Esophagus squamous epithelium (tissue), 5 donors: ENCODE measurements around the gene STARD5. TPM values are rescaled to one million over a fixed set of nuclear protein-coding genes. Genes with fewer than 3 reads are reported as not detected.

ENCODE experiments used
- DNase-seq: peaks from one replicate; lab custom pipeline; 2025; lab: John Stamatoyannopoulos, UW
- H3K27ac ChIP-seq, 4 donors: fragments of 200-600 bp; sonication (generic); one replicate each; pipeline ENCODE4 v1.5.1; 2016 to 2019; ENCODE audit warnings: mild to moderate bottlenecking in 1 of 4
- H3K27me3 ChIP-seq, 4 donors: fragments of 200-600 bp; sonication (generic); 1 replicate in 3 of 4; 2 replicates in 1 of 4; pipeline versions ENCODE4 v1.5.1 to v1.6.0; 2017 to 2021; ENCODE audit warnings: antibody characterized with exemption in 1 of 4
- H3K36me3 ChIP-seq, 3 donors: fragments of 200-600 bp; sonication (generic); one replicate each; pipeline ENCODE4 v1.5.1; 2016 to 2019
- H3K4me1 ChIP-seq, 3 donors: fragments of 200-600 bp; sonication (generic); one replicate each; pipeline ENCODE4 v1.5.1; 2017 to 2019
- H3K4me3 ChIP-seq, 4 donors: fragments of 200-600 bp; sonication (generic); 1 replicate in 3 of 4; 2 replicates in 1 of 4; pipeline ENCODE4 v1.5.1; 2016 to 2019; ENCODE audit warnings: mild to moderate bottlenecking in 2 of 4, moderate library complexity in 1 of 4
- H3K9me3 ChIP-seq, 3 donors: fragments of 200-600 bp; sonication (generic); one replicate each; pipeline ENCODE4 v1.5.1; 2016 to 2019
- CTCF ChIP-seq, 6 experiments: fragments of 450-650 bp in 4 of 6; fragments of 200-600 bp in 2 of 6; sonication (generic) in 2 of 6; IDR thresholded peaks; one replicate each; pipeline ENCODE4 v1.5.1; 2016 to 2019; ENCODE audit warnings: antibody characterized with exemption in 6 of 6, mild to moderate bottlenecking in 4 of 6, moderate library complexity in 4 of 6
- POLR2A ChIP-seq, 4 donors: fragments of 450-650 bp; IDR thresholded peaks; one replicate each; pipeline ENCODE4 v1.6.1; 2017; ENCODE audit warnings: antibody characterized with exemption in 4 of 4, mild to moderate bottlenecking in 4 of 4, moderate library complexity in 3 of 4
- WGBS, 2 donors: methylation state at CpG; one replicate each; pipeline ENCODE4 v1.1.5; 2018; 5-methylcytosine and 5-hydroxymethylcytosine counted together
- intact Hi-C: fragments of 100-400 bp; cut with DNase I; formaldehyde crosslinking; loops from one replicate; pipeline ENCODE4 v1.15.0; 2022
- total RNA-seq, 4 donors: library from RNA; depleted of rRNA; stranded (reverse); fragments of >200 nt; gene quantifications; one replicate each; pipeline ENCODE4 v1.1.0, GENCODE V29; 2016
- donor health status: DM: yes; HTN: yes; CAD: no.

Gene STARD5
- total RNA-seq, 4 donors from 2014 or later: 14.9 to 21.2 (median 17.5) TPM

- WGBS, 2 donors: 69 to 75% methylated on average over 2 of the region's 2 CpGs
- intact Hi-C loops: no loop called here
- Histone ChIP-seq H3K9me3 (no peaks in the 10 kb centered on the region), H3K36me3 (peaks cover 0 to 25% (median 0%) of the 10 kb centered on the region in 3 donors), H3K4me1 (peaks cover 0 to 62% (median 23%) of the 10 kb centered on the region in 3 donors), H3K27me3 (no peaks in the 10 kb centered on the region), H3K4me3 (peak overlapping the region in 1 of 4 donors; percentile 58), H3K27ac (peak overlapping the region; percentile 32 to 85 (median 75))
- DNase-seq: no peak
- TF ChIP-seq CTCF (IDR thresholded peaks at IDR 0.05): no peak
Measured at GRCh38 chr15:81296186-81296585, 27.8 kb downstream of the STARD5 start.

- Histone ChIP-seq H3K9me3 (no peaks in the 10 kb centered on the region), H3K27me3 (no peaks in the 10 kb centered on the region), H3K27ac (peak overlapping the region; percentile 32 to 85 (median 75)), H3K4me1 (peaks cover 0 to 57% (median 23%) of the 10 kb centered on the region in 3 donors), H3K36me3 (peaks cover 0 to 21% (median 0%) of the 10 kb centered on the region in 3 donors), H3K4me3 (no peak overlapping the region)
- TF ChIP-seq CTCF (IDR thresholded peaks at IDR 0.05) (no peak), POLR2A (IDR thresholded peaks at IDR 0.05) (no peak)
- intact Hi-C loops: no loop called here
- DNase-seq: no peak
- WGBS, 2 donors: 54 to 76% methylated on average over 5 of the region's 5 CpGs
Measured at GRCh38 chr15:81295486-81296121, 28.3 kb downstream of the STARD5 start.

- Histone ChIP-seq H3K9me3 (no peaks in the 10 kb centered on the region), H3K27ac (peak overlapping the region; percentile 26 to 81 (median 60)), H3K4me1 (peaks cover 0 to 57% (median 23%) of the 10 kb centered on the region in 3 donors), H3K36me3 (peaks cover 0 to 14% (median 0%) of the 10 kb centered on the region in 3 donors), H3K4me3 (peak overlapping the region in 1 of 4 donors; percentile 27), H3K27me3 (no peaks in the 10 kb centered on the region)
- WGBS, 2 donors: 57 to 75% methylated on average over 3 to 4 of the region's 6 CpGs
- no peak for TF ChIP-seq CTCF (IDR thresholded peaks at IDR 0.05)
- TF ChIP-seq POLR2A (IDR thresholded peaks at IDR 0.05): no peak
- no peak for DNase-seq
- intact Hi-C loops: no loop called here
Measured at GRCh38 chr15:81294516-81294880, 29.4 kb downstream of the STARD5 start.

GRCh38 chr15:81293728-81294515 lies 30.0 kb downstream of the STARD5 start:
- WGBS, 2 donors: 63 to 71% methylated on average over 5 to 9 of the region's 9 CpGs
- no peak for DNase-seq
- peak in 1 of 4 donors; percentile 46 for TF ChIP-seq POLR2A (IDR thresholded peaks at IDR 0.05)
- no peak for TF ChIP-seq CTCF (IDR thresholded peaks at IDR 0.05)
- Histone ChIP-seq H3K27me3 (no peaks in the 10 kb centered on the region), H3K36me3 (peaks cover 0 to 11% (median 0%) of the 10 kb centered on the region in 3 donors), H3K27ac (peak overlapping the region; percentile 26 to 81 (median 60)), H3K9me3 (no peaks in the 10 kb centered on the region), H3K4me1 (peaks cover 0 to 56% (median 23%) of the 10 kb centered on the region in 3 donors), H3K4me3 (peak overlapping the region in 1 of 4 donors; percentile 32)
- intact Hi-C loops: no loop called here

GRCh38 chr15:81292523-81293001 lies 31.4 kb downstream of the STARD5 start:
- no peaks in the 10 kb centered on the region for H3K27me3 ChIP-seq
- intact Hi-C loops: no loop called here
- DNase-seq: no peak
- TF ChIP-seq POLR2A (IDR thresholded peaks at IDR 0.05) (peak in 1 of 4 donors; percentile 55), CTCF (IDR thresholded peaks at IDR 0.05) (no peak)
- WGBS, 2 donors: 76 to 100% methylated on average over 1 to 8 of the region's 12 CpGs
- peaks cover 0 to 42% (median 20%) of the 10 kb centered on the region in 3 donors for H3K4me1 ChIP-seq
- H3K9me3 ChIP-seq: no peaks in the 10 kb centered on the region
- H3K27ac ChIP-seq: peak overlapping the region in 3 of 4 donors; percentile 41 to 81 (median 80)
- peak overlapping the region in 1 of 4 donors; percentile 32 for H3K4me3 ChIP-seq
- peaks cover 0 to 11% (median 0%) of the 10 kb centered on the region in 3 donors for H3K36me3 ChIP-seq
